AG09309 (cell line): ENCODE data around the gene CCDC91.

Source experiments
- DNase-seq: peaks from one replicate; pipeline ENCODE4 v3.0.0-alpha.2; 2010; ENCODE audit warnings: low read depth
- H3K4me3 ChIP-seq: 2 replicates; pipeline ENCODE4 v1.5.1; 2011; ENCODE audit warnings: mild to moderate bottlenecking, low read depth, low read length, moderate library complexity; ENCODE audit not compliant: control insufficient read depth
- TF ChIP-seq, protein P1 (sequence below): IDR thresholded peaks from 2 replicates; pipeline ENCODE4 v1.5.1; 2011; ENCODE audit warnings: mild to moderate bottlenecking, low read depth, low read length, inconsistent platforms; ENCODE audit not compliant: insufficient read depth, control insufficient read depth; ENCODE audit errors: missing control alignments

The CCDC91 gene

DNA sequence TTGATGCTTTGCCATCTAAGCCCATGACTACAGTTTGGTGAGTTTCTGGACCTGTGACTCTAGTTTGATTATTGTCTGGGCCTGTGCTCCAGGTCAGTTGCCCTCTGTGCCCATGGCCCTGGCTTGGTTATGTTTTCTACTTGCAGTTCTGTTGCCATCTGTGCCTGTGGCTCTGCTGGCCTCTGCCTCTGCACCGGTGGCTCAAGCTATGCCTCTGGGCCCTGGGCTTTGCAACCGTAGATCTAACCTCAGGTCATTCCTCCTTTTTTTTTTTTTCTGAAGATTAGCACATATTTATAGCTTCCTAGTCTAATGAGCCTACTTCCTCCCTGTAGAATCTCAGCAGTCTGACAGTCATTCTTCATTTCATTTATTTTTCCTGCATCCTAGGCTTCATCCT is 161.2 kb downstream of the CCDC91 start:
- H3K4me3 ChIP-seq: no peak overlapping the region
- TF ChIP-seq, protein P1, sequence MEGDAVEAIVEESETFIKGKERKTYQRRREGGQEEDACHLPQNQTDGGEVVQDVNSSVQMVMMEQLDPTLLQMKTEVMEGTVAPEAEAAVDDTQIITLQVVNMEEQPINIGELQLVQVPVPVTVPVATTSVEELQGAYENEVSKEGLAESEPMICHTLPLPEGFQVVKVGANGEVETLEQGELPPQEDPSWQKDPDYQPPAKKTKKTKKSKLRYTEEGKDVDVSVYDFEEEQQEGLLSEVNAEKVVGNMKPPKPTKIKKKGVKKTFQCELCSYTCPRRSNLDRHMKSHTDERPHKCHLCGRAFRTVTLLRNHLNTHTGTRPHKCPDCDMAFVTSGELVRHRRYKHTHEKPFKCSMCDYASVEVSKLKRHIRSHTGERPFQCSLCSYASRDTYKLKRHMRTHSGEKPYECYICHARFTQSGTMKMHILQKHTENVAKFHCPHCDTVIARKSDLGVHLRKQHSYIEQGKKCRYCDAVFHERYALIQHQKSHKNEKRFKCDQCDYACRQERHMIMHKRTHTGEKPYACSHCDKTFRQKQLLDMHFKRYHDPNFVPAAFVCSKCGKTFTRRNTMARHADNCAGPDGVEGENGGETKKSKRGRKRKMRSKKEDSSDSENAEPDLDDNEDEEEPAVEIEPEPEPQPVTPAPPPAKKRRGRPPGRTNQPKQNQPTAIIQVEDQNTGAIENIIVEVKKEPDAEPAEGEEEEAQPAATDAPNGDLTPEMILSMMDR: no peak
- DNase-seq: no peak

DNA sequence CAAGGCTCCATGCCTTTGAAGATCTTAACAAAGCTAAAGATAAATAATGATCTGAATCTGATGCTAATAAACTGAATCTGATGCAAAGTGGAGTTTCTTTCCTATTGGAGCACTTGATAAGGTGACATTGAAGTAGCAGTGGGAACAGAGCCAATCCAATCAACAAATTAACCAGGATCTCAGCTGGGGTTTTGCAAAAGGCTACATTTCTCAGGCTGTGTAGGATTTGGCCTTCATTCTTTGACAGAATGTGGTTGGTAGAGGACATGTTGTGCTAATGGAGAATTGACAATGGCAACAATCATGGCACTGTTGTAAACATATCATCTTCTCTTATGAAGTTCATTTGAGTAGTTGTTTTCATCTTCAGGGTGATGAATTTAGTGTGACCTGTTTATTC is 164.9 kb downstream of the CCDC91 start:
- TF ChIP-seq, protein P1: no peak
- no peak overlapping the region for H3K4me3 ChIP-seq
- DNase-seq: no peak

DNA sequence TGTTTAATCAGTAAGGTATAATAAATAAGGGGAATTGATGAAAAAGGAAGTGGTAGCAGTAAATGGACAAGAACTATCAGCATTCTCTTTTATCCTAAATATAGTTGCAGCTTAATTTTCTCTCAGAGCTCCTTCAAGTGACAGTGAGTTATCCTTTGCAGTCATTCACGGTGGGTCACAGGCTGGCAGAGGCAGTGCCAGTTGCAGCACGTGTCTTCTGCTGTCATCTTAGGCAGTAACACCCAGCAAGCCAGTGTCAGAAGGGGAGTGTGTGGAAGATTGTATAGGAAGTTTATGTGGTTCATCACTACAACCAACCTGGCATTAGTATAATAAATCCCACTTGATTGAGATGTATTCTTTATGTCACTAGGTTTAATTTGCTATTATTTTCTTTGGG is 170.0 kb downstream of the CCDC91 start:
- TF ChIP-seq, protein P1: no peak
- no peak overlapping the region for H3K4me3 ChIP-seq
- DNase-seq: no peak

DNA sequence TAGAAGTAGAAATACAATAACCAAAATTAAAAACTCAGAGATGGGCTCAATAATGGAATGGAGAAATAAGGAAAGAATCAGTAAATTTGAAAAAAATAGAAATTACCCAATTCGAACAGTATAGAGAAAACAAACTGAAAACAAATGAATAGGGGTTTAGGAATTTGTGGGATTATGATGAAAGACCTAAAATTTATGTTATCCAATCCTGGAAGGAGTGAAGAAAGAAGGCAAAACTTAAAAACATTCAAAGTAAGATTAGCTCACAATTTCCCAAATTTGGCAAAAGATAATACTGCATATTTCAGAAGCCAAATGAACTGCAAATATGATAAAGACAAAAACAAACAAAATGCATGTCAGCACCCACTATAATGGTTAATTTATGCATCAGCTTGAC is 177.1 kb downstream of the CCDC91 start:
- H3K4me3 ChIP-seq: no peak overlapping the region
- TF ChIP-seq, protein P1: no peak
- DNase-seq: no peak

DNA sequence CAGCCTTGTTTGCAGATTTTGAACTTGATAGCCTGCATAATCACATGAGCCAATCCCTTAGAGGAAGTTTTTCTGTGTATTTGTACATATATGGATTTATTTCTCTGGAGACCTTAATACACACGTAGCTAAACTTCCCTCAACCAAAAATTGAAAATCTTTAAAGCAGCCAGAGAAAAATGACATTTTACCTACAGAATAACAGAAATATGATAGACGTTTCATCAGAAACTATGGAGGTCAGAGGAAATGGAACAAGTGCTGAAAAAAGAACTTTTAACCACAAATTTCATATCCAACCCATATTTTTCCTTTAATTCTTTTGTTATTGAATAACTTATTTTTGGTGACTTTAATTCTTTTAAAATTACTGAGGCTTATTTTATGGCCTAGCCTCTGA is 177.7 kb downstream of the CCDC91 start:
- no peak overlapping the region for H3K4me3 ChIP-seq
- TF ChIP-seq, protein P1: no peak
- DNase-seq: no peak

DNA sequence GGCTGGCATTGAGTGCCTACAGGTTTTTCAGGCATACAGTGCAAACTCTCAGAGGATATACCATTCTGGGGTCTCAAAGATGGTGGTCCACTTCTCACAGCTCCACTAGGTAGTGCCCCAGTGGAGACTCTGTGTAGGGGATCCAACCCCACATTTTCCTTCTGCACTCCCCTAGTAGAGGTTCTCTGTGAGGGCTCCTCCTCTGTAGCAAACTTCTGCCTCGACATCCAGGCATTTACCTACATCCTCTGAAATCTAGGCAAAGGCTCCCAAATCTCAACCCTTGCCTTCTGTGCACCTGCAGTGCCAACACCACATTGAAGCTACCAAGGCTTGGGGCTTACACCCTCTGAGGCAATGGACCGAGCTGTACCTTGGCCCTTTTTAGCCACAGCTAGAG is 179.2 kb downstream of the CCDC91 start:
- TF ChIP-seq, protein P1: no peak
- no peak for DNase-seq
- H3K4me3 ChIP-seq: no peak overlapping the region

DNA sequence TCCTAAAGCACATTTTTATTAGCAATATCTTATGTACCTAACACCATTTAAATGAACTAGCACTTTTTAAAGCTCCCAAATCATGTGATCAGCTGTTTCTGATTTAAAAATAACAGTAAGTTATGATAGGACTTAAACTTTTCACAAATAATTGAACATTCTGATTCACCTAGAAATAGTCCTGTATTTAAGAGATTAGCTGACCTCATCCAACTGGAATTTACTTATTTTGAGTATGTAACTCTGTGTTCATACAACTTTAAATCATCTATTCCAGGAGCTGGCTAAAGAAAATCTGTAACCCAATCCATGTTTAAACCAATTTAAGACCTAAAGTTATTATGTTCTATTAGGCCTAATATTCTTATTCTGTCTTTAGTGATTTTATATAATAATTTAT is 184.3 kb downstream of the CCDC91 start:
- TF ChIP-seq, protein P1: no peak
- H3K4me3 ChIP-seq: no peak overlapping the region
- peak; percentile 5 for DNase-seq
